Breast epithelium (tissue), 4 donors: ENCODE data around the gene DUS1L. TPM values are rescaled to one million over a fixed set of nuclear protein-coding genes. Genes with fewer than 3 reads are reported as not detected.

Experiments
- DNase-seq, 2 donors: peaks; one replicate each; pipeline ENCODE4 v3.0.0-alpha.2; 2019; ENCODE audit warnings: low spot score in 2 of 2
- H3K27ac ChIP-seq, 2 donors: fragments of 200-600 bp; sonication (generic) in 1 of 2; one replicate each; pipeline ENCODE4 v1.5.1; 2016 to 2019; ENCODE audit warnings: mild to moderate bottlenecking in 1 of 2
- H3K27me3 ChIP-seq, 2 donors: fragments of 200-600 bp; sonication (generic) in 1 of 2; one replicate each; pipeline versions ENCODE4 v1.5.1 to v1.6.0; 2017 to 2019; ENCODE audit warnings: control low read depth in 1 of 2, mild to moderate bottlenecking in 1 of 2
- H3K36me3 ChIP-seq: fragments of 200-600 bp; one replicate; pipeline ENCODE4 v1.5.1; 2019
- H3K4me1 ChIP-seq, 2 donors: fragments of 200-600 bp; sonication (generic); one replicate each; pipeline ENCODE4 v1.5.1; 2016 to 2019; ENCODE audit warnings: control low read depth in 1 of 2
- H3K4me3 ChIP-seq, 3 donors: fragments of 200-600 bp; sonication (generic); 1 replicate in 2 of 3; 2 replicates in 1 of 3; pipeline ENCODE4 v1.5.1; 2016 to 2019; ENCODE audit warnings: mild to moderate bottlenecking in 3 of 3, moderate library complexity in 2 of 3
- H3K9me3 ChIP-seq, 2 donors: fragments of 200-600 bp; sonication (generic) in 1 of 2; one replicate each; pipeline ENCODE4 v1.5.1; 2016 to 2019; ENCODE audit warnings: control low read depth in 1 of 2
- CTCF ChIP-seq, 3 donors: fragments of 450-650 bp; IDR thresholded peaks; one replicate each; pipeline ENCODE4 v1.5.1; 2016 to 2017; ENCODE audit warnings: antibody characterized with exemption in 3 of 3, mild to moderate bottlenecking in 3 of 3, moderate library complexity in 3 of 3
- POLR2A ChIP-seq: fragments of 450-650 bp; IDR thresholded peaks from one replicate; pipeline ENCODE4 v1.6.1; 2016; ENCODE audit warnings: antibody characterized with exemption, mild to moderate bottlenecking, moderate library complexity
- POLR2AphosphoS5 ChIP-seq, 3 donors: sonication (generic); formaldehyde crosslinking; IDR thresholded peaks; one replicate each; pipeline ENCODE4 v1.6.1; 2017; ENCODE audit warnings: antibody characterized with exemption in 3 of 3
- intact Hi-C: fragments of 100-400 bp; cut with DNase I; formaldehyde crosslinking; loops from one replicate; pipeline ENCODE4 v1.15.1; 2023; ENCODE audit warnings: low total_unique reads
- total RNA-seq, 3 donors: library from RNA; depleted of rRNA; stranded (reverse); fragments of >200 nt; gene quantifications; one replicate each; pipeline ENCODE4 v1.1.0, GENCODE V29; 2016

Gene DUS1L
- total RNA-seq, 3 donors from 2014 or later = 55.0 to 96.4 (median 82.0) TPM

- no peak overlapping the region for H3K27ac ChIP-seq
- intact Hi-C loops = no loop called here
- TF ChIP-seq CTCF (IDR thresholded peaks at IDR 0.05) (no peak), POLR2A (no peak), POLR2AphosphoS5 (IDR thresholded peaks at IDR 0.05) (no peak)
- no peak overlapping the region for H3K4me3 ChIP-seq
- H3K36me3 ChIP-seq = no peaks in the 10 kb centered on the region
- H3K27me3 ChIP-seq = no peaks in the 10 kb centered on the region
- H3K9me3 ChIP-seq = no peaks in the 10 kb centered on the region
- DNase-seq = no peak
- peaks cover 5% of the 10 kb centered on the region in 2 donors for H3K4me1 ChIP-seq
These were observed 36.2 kb downstream of the DUS1L start for GRCh38 chr17:82029391-82029790.

- Histone ChIP-seq H3K9me3 (no peaks in the 10 kb centered on the region), H3K4me3 (no peak overlapping the region), H3K36me3 (no peaks in the 10 kb centered on the region), H3K27me3 (no peaks in the 10 kb centered on the region), H3K27ac (no peak overlapping the region), H3K4me1 (peaks cover 5 to 9% of the 10 kb centered on the region in 2 donors)
- no peak for TF ChIP-seq POLR2AphosphoS5 (IDR thresholded peaks at IDR 0.05)
- TF ChIP-seq POLR2A = no peak
- no peak for TF ChIP-seq CTCF (IDR thresholded peaks at IDR 0.05)
- DNase-seq = no peak
- intact Hi-C loops = no loop called here
These were observed 36.6 kb downstream of the DUS1L start for GRCh38 chr17:82028966-82029365.

GRCh38 chr17:82028246-82028645, 37.4 kb downstream of the DUS1L start:
- no peak overlapping the region for H3K4me3 ChIP-seq
- no peak for TF ChIP-seq CTCF (IDR thresholded peaks at IDR 0.05)
- TF ChIP-seq POLR2A = no peak
- TF ChIP-seq POLR2AphosphoS5 (IDR thresholded peaks at IDR 0.05) = no peak
- no peaks in the 10 kb centered on the region for H3K36me3 ChIP-seq
- peaks cover 5 to 11% of the 10 kb centered on the region in 2 donors for H3K4me1 ChIP-seq
- DNase-seq = no peak
- no peak overlapping the region for H3K27ac ChIP-seq
- no peaks in the 10 kb centered on the region for H3K9me3 ChIP-seq
- H3K27me3 ChIP-seq = no peaks in the 10 kb centered on the region
- intact Hi-C loops = no loop called here

GRCh38 chr17:82025401-82026107, 40.0 kb downstream of the DUS1L start:
- Histone ChIP-seq H3K36me3 (no peaks in the 10 kb centered on the region), H3K4me1 (peaks cover 11 to 26% of the 10 kb centered on the region in 2 donors), H3K27me3 (no peaks in the 10 kb centered on the region), H3K27ac (no peak overlapping the region), H3K4me3 (no peak overlapping the region), H3K9me3 (no peaks in the 10 kb centered on the region)
- no peak for TF ChIP-seq POLR2AphosphoS5 (IDR thresholded peaks at IDR 0.05)
- TF ChIP-seq CTCF (IDR thresholded peaks at IDR 0.05) = no peak
- TF ChIP-seq POLR2A = no peak
- no peak for DNase-seq
- intact Hi-C loops = no loop called here

- TF ChIP-seq POLR2AphosphoS5 (IDR thresholded peaks at IDR 0.05) (no peak), CTCF (IDR thresholded peaks at IDR 0.05) (no peak), POLR2A (no peak)
- intact Hi-C loops = no loop called here
- Histone ChIP-seq H3K36me3 (no peaks in the 10 kb centered on the region), H3K27ac (no peak overlapping the region), H3K9me3 (no peaks in the 10 kb centered on the region), H3K27me3 (no peaks in the 10 kb centered on the region), H3K4me3 (no peak overlapping the region), H3K4me1 (peaks cover 6 to 22% of the 10 kb centered on the region in 2 donors)
- no peak for DNase-seq
These were observed 40.7 kb downstream of the DUS1L start for GRCh38 chr17:82024859-82025258.
